Mesendoderm (in vitro differentiated cells): ENCODE measurements around the gene C1QTNF6.

Experiments used
- DNase-seq: peaks from one replicate; pipeline ENCODE4 v3.0.0; 2013
- H2AK5ac ChIP-seq: 2 replicates; pipeline ENCODE4 v1.6.1; 2013; ENCODE audit warnings: low read length, inconsistent platforms
- H2BK120ac ChIP-seq: 2 replicates; pipeline ENCODE4 v1.6.1; 2013; ENCODE audit warnings: low read depth, mild to moderate bottlenecking, low read length, moderate library complexity, mixed read lengths
- H2BK15ac ChIP-seq: replicated peaks from 2 replicates; pipeline ENCODE4 v1.6.1; 2013; ENCODE audit warnings: low read depth, mild to moderate bottlenecking, moderate library complexity
- H2BK5ac ChIP-seq: 2 replicates; pipeline ENCODE4 v1.6.1; 2013; ENCODE audit warnings: low read length, inconsistent platforms
- H3K18ac ChIP-seq: 2 replicates; pipeline ENCODE4 v1.6.1; 2013; ENCODE audit warnings: mild to moderate bottlenecking, low read length, mixed read lengths
- H3K23ac ChIP-seq: one replicate; pipeline ENCODE4 v1.6.1; 2013; ENCODE audit warnings: low read length
- H3K27ac ChIP-seq: 2 replicates; pipeline ENCODE4 v1.5.1; 2013; ENCODE audit warnings: low read depth, mild to moderate bottlenecking, inconsistent platforms, low read length, moderate library complexity
- H3K27me3 ChIP-seq: 2 replicates; pipeline ENCODE4 v1.6.1; 2013; ENCODE audit warnings: low read length, control low read depth, mild to moderate bottlenecking, inconsistent platforms; ENCODE audit not compliant: insufficient read depth, poor library complexity
- H3K36me3 ChIP-seq: 2 replicates; pipeline ENCODE4 v1.6.1; 2013; ENCODE audit warnings: low read length, inconsistent platforms; ENCODE audit not compliant: control insufficient read depth, insufficient read depth
- H3K4ac ChIP-seq: one replicate; pipeline ENCODE4 v1.6.1; 2013; ENCODE audit warnings: low read depth, mild to moderate bottlenecking, low read length, moderate library complexity
- H3K4me1 ChIP-seq: 2 replicates; pipeline ENCODE4 v1.6.1; 2013; ENCODE audit warnings: low read depth, low read length, inconsistent platforms; ENCODE audit not compliant: control insufficient read depth
- H3K4me2 ChIP-seq: 2 replicates; pipeline ENCODE4 v1.6.1; 2013; ENCODE audit warnings: low read length
- H3K4me3 ChIP-seq: 2 replicates; pipeline ENCODE4 v1.5.1; 2013; ENCODE audit warnings: mild to moderate bottlenecking, low read length
- H3K56ac ChIP-seq: one replicate; pipeline ENCODE4 v1.6.1; 2013; ENCODE audit warnings: low read length
- H3K79me1 ChIP-seq: 2 replicates; pipeline ENCODE4 v1.6.1; 2013; ENCODE audit warnings: low read length, inconsistent platforms
- H3K79me2 ChIP-seq: 2 replicates; pipeline ENCODE4 v1.6.1; 2013; ENCODE audit warnings: mild to moderate bottlenecking, low read length; ENCODE audit not compliant: control insufficient read depth, insufficient read depth
- H3K9ac ChIP-seq: 2 replicates; pipeline ENCODE4 v1.6.1; 2013; ENCODE audit warnings: low read length, inconsistent platforms
- H4K5ac ChIP-seq: one replicate; pipeline ENCODE4 v1.6.1; 2013; ENCODE audit warnings: low read length
- H4K8ac ChIP-seq: one replicate; pipeline ENCODE4 v1.6.1; 2013; ENCODE audit warnings: low read depth, mild to moderate bottlenecking, control low read depth, low read length, moderate library complexity
- WGBS: extraction: QIAGEN DNeasy Blood & Tissue Kit; methylation state at CpG from one replicate; pipeline ENCODE4 v1.1.7; 2013; ENCODE audit warnings: low lambda C conversion rate, missing lambda C conversion rate; ENCODE audit not compliant: insufficient coverage; ENCODE audit errors: extremely low coverage; 5-methylcytosine and 5-hydroxymethylcytosine counted together

C1QTNF6 gene

DNA sequence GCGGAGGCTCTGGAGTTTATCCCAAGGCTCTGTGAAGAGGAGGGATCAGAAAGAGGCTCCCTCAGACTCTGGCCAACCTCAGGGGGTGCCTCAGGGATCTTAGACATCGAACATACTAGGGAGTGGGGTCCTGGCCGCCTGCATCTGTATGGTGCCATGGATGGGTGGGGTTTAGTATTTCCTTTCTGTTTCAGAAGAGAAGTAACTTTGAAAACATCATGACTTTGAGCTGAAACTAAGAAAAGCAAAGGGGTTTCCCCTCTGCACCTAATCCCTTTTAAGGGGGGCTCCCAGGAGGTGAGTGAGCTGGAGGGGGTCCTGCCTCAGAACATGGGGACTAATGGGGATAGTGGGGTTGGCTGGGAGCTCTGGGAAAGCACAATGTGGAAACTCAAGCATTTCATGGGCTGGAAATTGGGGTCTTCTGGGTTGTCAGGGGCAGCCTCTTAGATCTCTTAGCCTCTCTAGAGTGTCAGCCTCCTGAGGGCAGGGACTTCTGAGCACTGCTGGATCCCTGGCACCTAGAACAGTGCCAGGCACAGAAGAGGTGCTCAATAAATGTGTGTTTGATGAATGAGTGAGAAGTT lies 36.0 kb upstream of the C1QTNF6 start:
- no CpG with 5 or more reads among the region's 3 CpGs for WGBS

DNA sequence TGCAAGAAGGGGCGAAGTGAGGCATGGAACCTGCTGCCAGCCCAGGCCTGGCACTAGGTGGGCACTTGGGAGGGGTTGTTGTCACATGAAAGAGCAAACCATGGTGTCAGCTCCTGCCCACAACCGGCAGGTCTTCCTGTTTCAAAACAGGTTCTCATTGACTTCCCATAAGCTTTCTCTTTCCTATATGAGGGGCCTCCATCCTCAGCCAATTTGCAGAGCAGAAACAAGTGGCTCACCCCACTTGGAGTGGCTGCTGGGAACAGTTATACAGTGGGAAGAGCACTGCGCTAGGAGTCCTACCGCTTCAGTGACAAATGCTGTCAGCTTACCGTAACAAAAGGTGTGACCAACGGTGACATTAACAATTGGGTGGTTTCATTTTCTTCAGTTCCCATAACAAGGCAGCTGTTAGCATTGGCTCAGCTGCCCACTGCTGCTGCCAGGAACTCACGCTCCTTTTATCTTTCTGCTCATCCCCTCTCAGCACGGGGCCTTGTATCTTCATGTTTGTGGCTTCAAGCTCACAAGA lies 34.5 kb upstream of the C1QTNF6 start:
- no peak for DNase-seq
- Histone ChIP-seq H2BK15ac (no peak overlapping the region), H3K56ac (no peak overlapping the region), H2BK120ac (no peak overlapping the region), H3K27me3 (no peaks in the 10 kb centered on the region), H3K79me2 (no peaks in the 10 kb centered on the region), H3K79me1 (no peaks in the 10 kb centered on the region), H3K23ac (no peak overlapping the region), H3K9ac (no peak overlapping the region), H3K36me3 (no peaks in the 10 kb centered on the region), H3K4ac (no peak overlapping the region), H3K27ac (no peak overlapping the region), H4K8ac (no peak overlapping the region), H2BK5ac (no peak overlapping the region), H3K18ac (no peak overlapping the region), H3K4me3 (no peak overlapping the region), H2AK5ac (no peak overlapping the region), H4K5ac (no peak overlapping the region), H3K4me2 (no peak overlapping the region), H3K4me1 (peaks cover 3% of the 10 kb centered on the region)
- no CpG with 5 or more reads among the region's 8 CpGs for WGBS

More for the DNA sequence above, 36.0 kb upstream of the C1QTNF6 start:
- H3K56ac ChIP-seq, result no peak overlapping the region
- H2BK5ac ChIP-seq, result no peak overlapping the region
- no peaks in the 10 kb centered on the region for H3K79me2 ChIP-seq
- H4K5ac ChIP-seq, result no peak overlapping the region
- H2BK15ac ChIP-seq, result no peak overlapping the region
- no peak overlapping the region for H3K9ac ChIP-seq
- H3K4me2 ChIP-seq, result no peak overlapping the region
- no peaks in the 10 kb centered on the region for H3K27me3 ChIP-seq
- no peaks in the 10 kb centered on the region for H3K79me1 ChIP-seq
- no peak overlapping the region for H2BK120ac ChIP-seq
- no peak for DNase-seq
- peaks cover 3% of the 10 kb centered on the region for H3K4me1 ChIP-seq
- H3K27ac ChIP-seq, result no peak overlapping the region
- H4K8ac ChIP-seq, result no peak overlapping the region
- no peak overlapping the region for H3K18ac ChIP-seq
- no peaks in the 10 kb centered on the region for H3K36me3 ChIP-seq
- H3K4ac ChIP-seq, result no peak overlapping the region
- no peak overlapping the region for H2AK5ac ChIP-seq
- no peak overlapping the region for H3K4me3 ChIP-seq
- no peak overlapping the region for H3K23ac ChIP-seq

DNA sequence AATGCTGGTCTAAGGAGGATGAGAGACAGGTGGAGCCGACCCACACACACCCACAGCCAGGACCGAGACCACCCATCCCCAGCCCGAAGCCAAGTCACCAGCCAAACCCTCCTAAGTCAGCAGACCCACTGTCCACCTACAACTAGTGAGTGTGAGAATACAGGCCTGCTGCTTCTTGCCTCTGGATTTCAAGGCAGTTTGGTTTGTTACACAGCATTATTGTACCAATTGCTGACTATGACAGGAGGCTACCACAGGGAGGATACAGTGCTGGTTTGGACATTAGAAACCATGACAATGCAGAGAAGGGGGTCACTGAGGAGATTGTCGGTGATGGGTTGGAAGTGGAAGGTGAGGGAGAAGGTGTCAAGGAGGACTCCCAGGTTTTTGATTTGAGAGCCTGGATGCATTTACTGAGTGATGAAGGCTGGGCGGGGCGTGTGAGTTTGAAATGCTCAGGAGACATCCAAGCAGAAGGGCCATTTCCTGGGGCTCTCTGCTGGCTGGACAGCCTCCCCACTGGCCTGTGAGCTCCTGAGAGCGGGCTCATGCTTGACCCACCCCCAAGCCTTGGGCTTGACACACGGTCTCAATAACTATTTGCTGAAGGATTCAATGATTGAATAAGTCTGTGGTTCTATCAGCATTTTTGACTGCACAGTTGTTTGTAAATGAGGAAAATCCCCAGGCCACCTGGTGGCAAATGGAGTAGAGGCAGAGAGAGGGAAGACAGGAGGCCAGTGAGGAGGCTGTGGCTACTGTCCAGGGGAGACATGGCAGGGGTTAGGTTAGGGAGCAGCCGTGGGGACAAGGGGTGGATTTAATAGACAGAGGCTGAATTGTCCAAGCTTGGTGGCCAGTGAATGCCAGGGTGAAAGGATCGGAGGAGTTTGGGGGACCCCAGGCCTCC lies 33.6 kb upstream of the C1QTNF6 start:
- H2BK5ac ChIP-seq, result no peak overlapping the region
- no peak overlapping the region for H3K4me2 ChIP-seq
- no peak overlapping the region for H3K4ac ChIP-seq
- no peak overlapping the region for H3K23ac ChIP-seq
- H3K18ac ChIP-seq, result no peak overlapping the region
- H3K27ac ChIP-seq, result no peak overlapping the region
- no peak overlapping the region for H2BK120ac ChIP-seq
- no peak overlapping the region for H3K9ac ChIP-seq
- no peak overlapping the region for H2AK5ac ChIP-seq
- H2BK15ac ChIP-seq, result no peak overlapping the region
- no peak for DNase-seq
- no peaks in the 10 kb centered on the region for H3K27me3 ChIP-seq
- H3K56ac ChIP-seq, result no peak overlapping the region
- peaks cover 3% of the 10 kb centered on the region for H3K4me1 ChIP-seq
- H3K79me2 ChIP-seq, result no peaks in the 10 kb centered on the region
- no CpG with 5 or more reads among the region's 10 CpGs for WGBS
- H3K4me3 ChIP-seq, result no peak overlapping the region
- no peaks in the 10 kb centered on the region for H3K36me3 ChIP-seq
- no peak overlapping the region for H4K5ac ChIP-seq
- H4K8ac ChIP-seq, result no peak overlapping the region
- no peaks in the 10 kb centered on the region for H3K79me1 ChIP-seq

DNA sequence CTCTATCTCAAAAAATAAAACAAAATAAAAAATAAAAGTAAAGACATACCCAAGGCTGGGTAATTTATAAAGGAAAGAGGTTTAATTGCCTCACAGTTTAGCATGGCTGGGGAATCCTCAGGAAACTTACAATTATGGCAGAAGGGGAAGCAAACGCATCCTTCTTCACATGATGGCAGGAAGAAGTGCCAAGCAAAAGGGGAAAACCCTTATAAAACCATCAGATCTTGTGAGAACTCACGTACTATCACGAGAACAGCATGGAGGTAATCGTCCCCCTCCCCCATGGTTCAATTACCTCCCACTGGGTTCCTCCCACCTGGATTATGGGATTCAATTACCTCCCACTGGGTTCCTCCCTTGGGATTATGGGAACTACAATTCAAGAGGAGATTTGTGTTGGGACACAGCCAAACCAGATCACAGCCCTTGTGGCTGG lies 32.5 kb upstream of the C1QTNF6 start:
- Histone ChIP-seq H3K79me1 (no peaks in the 10 kb centered on the region), H3K36me3 (no peaks in the 10 kb centered on the region), H3K56ac (no peak overlapping the region), H3K9ac (no peak overlapping the region), H3K4me3 (no peak overlapping the region), H2BK15ac (no peak overlapping the region), H2BK120ac (no peak overlapping the region), H2AK5ac (no peak overlapping the region), H3K4me2 (no peak overlapping the region), H4K8ac (no peak overlapping the region), H3K27me3 (no peaks in the 10 kb centered on the region), H3K27ac (no peak overlapping the region), H2BK5ac (no peak overlapping the region), H3K4me1 (peaks cover 3% of the 10 kb centered on the region), H3K4ac (no peak overlapping the region), H4K5ac (no peak overlapping the region), H3K23ac (no peak overlapping the region), H3K18ac (no peak overlapping the region), H3K79me2 (no peaks in the 10 kb centered on the region)
- no peak for DNase-seq
- no CpG with 5 or more reads among the region's 4 CpGs for WGBS

DNA sequence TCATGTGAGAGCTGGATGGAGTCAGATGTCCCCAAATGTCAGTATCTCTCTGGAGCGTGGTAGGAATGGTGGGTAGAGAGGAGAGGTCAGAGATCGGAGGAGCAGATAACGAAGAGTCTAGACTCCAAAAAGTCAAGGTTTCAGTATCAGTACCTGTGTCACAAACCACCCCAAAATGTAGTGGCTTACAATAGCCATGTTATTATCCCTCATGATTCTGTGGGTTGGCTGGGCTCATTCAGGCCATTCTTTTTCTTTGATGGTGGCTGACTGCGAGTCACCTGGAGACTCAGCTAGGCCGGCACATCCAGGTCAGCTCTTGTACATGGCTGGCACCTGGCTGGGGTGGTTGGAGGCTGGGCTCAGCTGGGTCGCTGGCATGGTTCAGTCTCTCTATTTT lies 31.5 kb upstream of the C1QTNF6 start:
- no peak overlapping the region for H3K4me2 ChIP-seq
- H3K56ac ChIP-seq, result no peak overlapping the region
- no peak overlapping the region for H4K5ac ChIP-seq
- no peak overlapping the region for H3K23ac ChIP-seq
- no peak overlapping the region for H3K4ac ChIP-seq
- no peak overlapping the region for H3K27ac ChIP-seq
- H3K79me2 ChIP-seq, result no peaks in the 10 kb centered on the region
- H2BK120ac ChIP-seq, result no peak overlapping the region
- H3K4me1 ChIP-seq, result peaks cover 3% of the 10 kb centered on the region
- no peaks in the 10 kb centered on the region for H3K27me3 ChIP-seq
- H4K8ac ChIP-seq, result no peak overlapping the region
- no peak overlapping the region for H2AK5ac ChIP-seq
- H3K79me1 ChIP-seq, result no peaks in the 10 kb centered on the region
- no peak overlapping the region for H2BK5ac ChIP-seq
- no peaks in the 10 kb centered on the region for H3K36me3 ChIP-seq
- no peak overlapping the region for H3K4me3 ChIP-seq
- WGBS, result no CpG with 5 or more reads among the region's 6 CpGs
- DNase-seq, result no peak
- H2BK15ac ChIP-seq, result no peak overlapping the region
- no peak overlapping the region for H3K18ac ChIP-seq
- H3K9ac ChIP-seq, result no peak overlapping the region
